Hypothalamus (tissue), 51 donors: ENCODE measurements around the gene RGMA.

Source experiments
- DNase-seq, 51 donors: peaks; one replicate each; lab custom pipeline; 2025; lab: John Stamatoyannopoulos, UW

The RGMA gene

GRCh38 chr15:93088981-93089726 lies at the start of gene RGMA:
Gene RGMA, minus strand, starts transcription at chr15:93089211. Its CDS starts 279 bp downstream, at chr15:93088932.
- peak in 22 of 51 donors; percentile 14 to 67 (median 46) for DNase-seq

GRCh38 chr15:93136606-93137005 lies 47.6 kb upstream of the RGMA start:
- no peak for DNase-seq

- no peak for DNase-seq
Measured at GRCh38 chr15:93135997-93136397, 47.0 kb upstream of the RGMA start.

- no peak for DNase-seq
Measured at GRCh38 chr15:93135459-93135858, 46.4 kb upstream of the RGMA start.

- no peak for DNase-seq
Measured at GRCh38 chr15:93131485-93132095, 42.6 kb upstream of the RGMA start.

GRCh38 chr15:93129702-93130488 lies 40.9 kb upstream of the RGMA start:
- no peak for DNase-seq

GRCh38 chr15:93127286-93127685 lies 38.3 kb upstream of the RGMA start:
- DNase-seq = no peak

GRCh38 chr15:93126599-93126998 lies 37.6 kb upstream of the RGMA start:
- DNase-seq = no peak

- DNase-seq = no peak
Measured at GRCh38 chr15:93126148-93126547, 37.1 kb upstream of the RGMA start.

- no peak for DNase-seq
Measured at GRCh38 chr15:93124126-93124525, 35.1 kb upstream of the RGMA start.

- DNase-seq = no peak
Measured at GRCh38 chr15:93121973-93122910, 33.2 kb upstream of the RGMA start.

- DNase-seq = no peak
Measured at GRCh38 chr15:93121107-93121506, 32.1 kb upstream of the RGMA start.

GRCh38 chr15:93118904-93119303 lies 29.9 kb upstream of the RGMA start:
- DNase-seq = no peak

- no peak for DNase-seq
Measured at GRCh38 chr15:93111451-93111850, 22.4 kb upstream of the RGMA start.

GRCh38 chr15:93110502-93111040 lies 21.6 kb upstream of the RGMA start:
- DNase-seq = no peak

GRCh38 chr15:93109336-93110102 lies 20.5 kb upstream of the RGMA start:
- no peak for DNase-seq

- DNase-seq = no peak
Measured at GRCh38 chr15:93107646-93108045, 18.6 kb upstream of the RGMA start.

- DNase-seq = no peak
Measured at GRCh38 chr15:93105485-93105884, 16.5 kb upstream of the RGMA start.

GRCh38 chr15:93103823-93104222 lies 14.8 kb upstream of the RGMA start:
- no peak for DNase-seq
